A673 (cell line): ENCODE results near the gene LRP1B. TPM values are rescaled to one million over a fixed set of nuclear protein-coding genes. Genes with fewer than 3 reads are reported as not detected.

Experiments
- BruUV-seq: library from RNA; stranded (reverse); fragments of 400-500 nt; replicated peaks from 2 replicates; lab custom pipeline; 2021; lab: Mats Ljungman, UMichigan
- CTCF ChIA-PET: fragments of 300-600 bp; sonication (Branson Sonifier 250); formaldehyde crosslinking; loops from one replicate; lab custom pipeline; 2022; ENCODE audit warnings: antibody characterized with exemption; lab: Charles Lee
- POLR2A ChIA-PET: fragments of 300-600 bp; sonication (Branson Sonifier 250); formaldehyde crosslinking; loops from one replicate; lab custom pipeline; 2022; ENCODE audit warnings: antibody characterized with exemption; ENCODE audit not compliant: low non-redundant PET; lab: Charles Lee
- DNase-seq: peaks from one replicate; pipeline ENCODE4 v3.0.0-alpha.2; 2015; ENCODE audit warnings: low spot score
- H3K27ac ChIP-seq: fragments of 200-600 bp; sonication (generic); 2 replicates; pipeline ENCODE4 v1.5.1; 2016; ENCODE audit warnings: mixed run types, low read depth, mild to moderate bottlenecking, mixed read lengths, antibody characterized with exemption, low read length; ENCODE audit not compliant: poor library complexity, severe bottlenecking
- H3K27me3 ChIP-seq: fragments of 200-600 bp; sonication (generic); replicated peaks from 2 replicates; pipeline ENCODE4 v1.6.1; 2017; ENCODE audit warnings: mixed run types, low read depth, mild to moderate bottlenecking, mixed read lengths, antibody characterized with exemption, low read length; ENCODE audit not compliant: insufficient read depth, poor library complexity
- H3K36me3 ChIP-seq: fragments of 200-600 bp; sonication (generic); 2 replicates; pipeline ENCODE4 v1.6.1; 2016; ENCODE audit warnings: mixed run types, mild to moderate bottlenecking, mixed read lengths, antibody characterized with exemption, low read length; ENCODE audit not compliant: insufficient read depth, poor library complexity, severe bottlenecking
- H3K4me1 ChIP-seq: fragments of 200-600 bp; sonication (generic); 2 replicates; pipeline ENCODE4 v1.6.1; 2017; ENCODE audit warnings: mixed run types, mild to moderate bottlenecking, mixed read lengths, antibody characterized with exemption, low read length; ENCODE audit not compliant: insufficient read depth, poor library complexity, severe bottlenecking
- H3K4me3 ChIP-seq: fragments of 200-600 bp; sonication (generic); 2 replicates; pipeline ENCODE4 v1.5.1; 2016; ENCODE audit warnings: low read depth, mixed run types, mild to moderate bottlenecking, mixed read lengths, low read length; ENCODE audit not compliant: poor library complexity, severe bottlenecking
- H3K9me3 ChIP-seq: fragments of 200-600 bp; sonication (generic); 2 replicates; pipeline ENCODE4 v1.6.1; 2016; ENCODE audit warnings: mixed run types, low read depth, mild to moderate bottlenecking, mixed read lengths, antibody characterized with exemption, low read length; ENCODE audit not compliant: poor library complexity, severe bottlenecking
- CTCF ChIP-seq: fragments of 300-800, 200-600 bp; sonication (generic); conservative IDR thresholded peaks from 2 replicates; pipeline ENCODE4 v1.5.1; 2017; ENCODE audit warnings: low read depth, mild to moderate bottlenecking, antibody characterized with exemption, low read length, moderate library complexity, mixed read lengths
- EZH2 ChIP-seq: fragments of 200-600 bp; sonication (generic); IDR thresholded peaks from 2 replicates; pipeline ENCODE4 v1.6.1; 2017; ENCODE audit warnings: borderline replicate concordance, low read depth, mild to moderate bottlenecking, mixed read lengths, antibody characterized with exemption, low read length; ENCODE audit not compliant: poor library complexity, severe bottlenecking
- intact Hi-C: fragments of 100-400 bp; cut with micrococcal nuclease; formaldehyde crosslinking; loops from one replicate; pipeline ENCODE4 v1.10.0; 2022; ENCODE audit not compliant: unreplicated experiment
- total RNA-seq: library from RNA; stranded (reverse); gene quantifications from 2 replicates; pipeline ENCODE4 v1.2.3, GENCODE V29; 2021

Gene LRP1B
- total RNA-seq, 1 experiment from 2014 or later: 9.9 TPM

GRCh38 chr2:141438536-141438935, 692.3 kb downstream of the LRP1B start:
- no peaks in the 10 kb centered on the region for H3K36me3 ChIP-seq
- no TSS peak for BruUV-seq
- intact Hi-C loops: no loop called here
- TF ChIP-seq EZH2 (no peak), CTCF (no peak)
- H3K4me3 ChIP-seq: no peak overlapping the region
- POLR2A ChIA-PET: no interaction called here
- no peaks in the 10 kb centered on the region for H3K9me3 ChIP-seq
- CTCF ChIA-PET: no interaction called here
- no peaks in the 10 kb centered on the region for H3K4me1 ChIP-seq
- H3K27ac ChIP-seq: no peak overlapping the region
- no peak for DNase-seq
- no peaks in the 10 kb centered on the region for H3K27me3 ChIP-seq

- POLR2A ChIA-PET: no interaction called here
Observed at GRCh38 chr2:141437521-141437920, 693.3 kb downstream of the LRP1B start.

DNA sequence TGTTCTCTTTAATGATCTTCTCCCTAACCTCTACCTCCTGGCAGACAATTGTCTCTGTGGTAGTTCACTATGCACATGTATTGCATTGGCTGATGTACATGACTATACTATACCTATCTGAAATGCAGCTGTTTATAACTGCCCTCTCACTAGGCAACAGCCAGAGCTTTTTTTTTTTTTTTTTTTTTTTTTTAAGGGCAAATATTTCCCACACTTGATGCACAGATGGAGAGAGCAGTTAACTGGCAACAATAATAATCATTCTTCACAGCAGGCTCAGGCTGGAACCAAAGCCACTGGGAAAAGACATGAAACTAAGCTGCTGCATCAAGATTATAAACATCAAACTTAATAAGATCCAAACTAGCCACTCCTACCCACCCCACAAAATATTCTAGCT, 707.7 kb downstream of the LRP1B start:
- H3K9me3 ChIP-seq: no peaks in the 10 kb centered on the region
- no peak overlapping the region for H3K4me3 ChIP-seq
- BruUV-seq: no TSS peak
- ChIA-PET CTCF (no interaction called here), POLR2A (interaction anchor here (0.7 kb wide), 1 partner anchor 24 kb away, joined by 32 read pairs; no protein-coding TSS in a partner anchor)
- no peak overlapping the region for H3K27ac ChIP-seq
- no peaks in the 10 kb centered on the region for H3K36me3 ChIP-seq
- H3K27me3 ChIP-seq: no peaks in the 10 kb centered on the region
- TF ChIP-seq CTCF: no peak
- TF ChIP-seq EZH2: no peak
- no peak for DNase-seq
- intact Hi-C loops: no loop called here
- H3K4me1 ChIP-seq: no peaks in the 10 kb centered on the region

More at GRCh38 chr2:141437521-141437920, 693.3 kb downstream of the LRP1B start:
- CTCF ChIA-PET: no interaction called here
- no peak overlapping the region for H3K4me3 ChIP-seq
- no peaks in the 10 kb centered on the region for H3K36me3 ChIP-seq
- no peak for DNase-seq
- no peak overlapping the region for H3K27ac ChIP-seq
- H3K4me1 ChIP-seq: no peaks in the 10 kb centered on the region
- no peaks in the 10 kb centered on the region for H3K27me3 ChIP-seq
- TF ChIP-seq EZH2 (no peak), CTCF (no peak)
- intact Hi-C loops: no loop called here
- no TSS peak for BruUV-seq
- no peaks in the 10 kb centered on the region for H3K9me3 ChIP-seq
